AG04449 (cell line): ENCODE measurements around the gene CTNNBIP1.

Source experiments
- CTCF ChIA-PET: fragments of 350-600 bp; formaldehyde crosslinking; extraction: SDS; loops from one replicate; lab custom pipeline; 2021; ENCODE audit warnings: antibody characterized with exemption; lab: Yijun Ruan, JAX
- POLR2A ChIA-PET: fragments of 400-600, 350-600 bp; formaldehyde crosslinking; extraction: SDS; loops from one replicate; lab custom pipeline; 2020; ENCODE audit warnings: antibody characterized with exemption, inconsistent platforms; lab: Yijun Ruan, JAX
- DNase-seq: peaks from one replicate; pipeline ENCODE4 v3.0.0-alpha.2; 2010; ENCODE audit warnings: low read depth, low spot score
- H3K4me3 ChIP-seq: 2 replicates; pipeline ENCODE4 v1.5.1; 2011; ENCODE audit warnings: low read depth, mild to moderate bottlenecking, control low read depth, low read length
- CTCF ChIP-seq: IDR thresholded peaks from one replicate; pipeline ENCODE4 v1.5.1; 2011; ENCODE audit warnings: mild to moderate bottlenecking, moderate library complexity, low read length, control low read depth, inconsistent platforms; ENCODE audit not compliant: insufficient read depth; ENCODE audit errors: missing control alignments

Gene CTNNBIP1

GRCh38 chr1:9842781-9843575 is 67.1 kb downstream of the CTNNBIP1 start:
- no peak overlapping the region for H3K4me3 ChIP-seq
- CTCF ChIA-PET, result interaction anchor here (0.7 to 4.4 kb wide), 4 partner anchors 11 to 58 kb away, joined by 3 to 16 read pairs (median 3); no protein-coding TSS in a partner anchor
- POLR2A ChIA-PET, result no interaction called here
- TF ChIP-seq CTCF, result no peak
- no peak for DNase-seq

- POLR2A ChIA-PET, result no interaction called here
- CTCF ChIA-PET, result interaction anchor here (0.7 to 4.4 kb wide), 2 partner anchors 11 to 14 kb away, joined by 3 to 16 read pairs; no protein-coding TSS in a partner anchor
- no peak overlapping the region for H3K4me3 ChIP-seq
- no peak for DNase-seq
- no peak for TF ChIP-seq CTCF
Observed at GRCh38 chr1:9842073-9842711, 67.9 kb downstream of the CTNNBIP1 start.

DNA sequence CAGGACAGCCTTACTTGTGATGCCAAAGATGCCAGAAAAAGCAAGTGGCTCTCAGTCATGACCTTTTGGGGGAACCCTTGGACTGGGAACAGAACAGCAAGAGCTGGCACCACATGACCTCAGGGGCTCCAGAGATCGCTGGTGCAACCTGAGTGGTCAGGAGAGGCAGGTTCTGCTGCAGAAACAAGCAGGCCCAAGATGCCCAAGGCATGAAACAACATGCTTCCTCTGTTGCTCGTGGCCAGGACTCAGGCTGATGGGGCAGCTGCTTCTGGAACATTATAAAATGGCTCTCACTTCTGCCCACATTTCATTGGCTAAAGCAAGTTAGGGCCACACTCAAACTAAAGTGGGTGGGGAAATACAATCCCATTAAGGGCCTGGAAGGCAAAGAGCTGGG is 68.6 kb downstream of the CTNNBIP1 start:
- CTCF ChIA-PET, result interaction anchor here (4.4 kb wide), 1 partner anchor 13 kb away, joined by 16 read pairs; no protein-coding TSS in a partner anchor
- POLR2A ChIA-PET, result no interaction called here
- no peak for TF ChIP-seq CTCF
- no peak overlapping the region for H3K4me3 ChIP-seq
- DNase-seq, result no peak

DNA sequence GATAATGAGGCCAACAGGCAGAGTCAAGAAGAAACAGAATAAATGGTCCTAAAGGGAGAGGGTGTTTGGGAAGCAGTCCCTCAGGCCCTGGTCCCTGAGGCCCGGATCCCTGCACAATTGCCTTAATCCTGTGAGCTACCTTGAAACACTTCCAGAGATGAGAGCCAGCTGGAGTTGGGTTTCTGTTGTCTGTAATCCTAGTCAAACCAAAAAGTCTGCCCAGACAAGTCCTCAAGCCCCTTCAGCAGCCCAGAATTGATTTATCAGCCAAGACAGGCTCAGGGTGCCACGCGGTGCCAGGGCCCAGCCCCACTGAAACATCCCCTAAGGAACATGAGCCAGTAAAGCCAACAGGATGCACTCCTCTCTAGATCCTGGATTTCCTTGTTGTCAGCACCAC is 69.9 kb downstream of the CTNNBIP1 start:
- no peak for TF ChIP-seq CTCF
- ChIA-PET POLR2A (no interaction called here), CTCF (interaction anchor here (1.4 to 4.4 kb wide), 2 partner anchors 12 to 27 kb away, joined by 3 to 16 read pairs; no protein-coding TSS in a partner anchor)
- no peak for DNase-seq
- H3K4me3 ChIP-seq, result no peak overlapping the region

DNA sequence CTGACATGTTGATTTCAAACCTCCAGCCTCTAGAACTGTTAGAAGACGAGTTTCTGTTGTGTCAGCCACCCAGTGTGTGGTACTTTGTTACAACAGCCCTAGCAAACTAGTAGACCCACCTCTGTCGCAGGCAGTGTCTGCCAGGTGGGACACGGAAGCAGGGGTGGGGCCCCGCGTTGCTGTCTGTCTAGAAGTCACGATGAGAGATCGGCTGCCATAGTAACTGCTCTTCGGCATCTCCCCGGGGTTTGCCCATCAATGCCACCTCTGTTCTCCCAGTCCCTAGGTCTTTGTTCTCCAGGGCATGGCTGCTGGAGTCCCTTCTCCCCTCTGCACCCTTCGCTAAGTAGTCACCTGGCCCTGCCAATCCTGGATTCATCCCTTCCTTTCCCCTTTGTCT is 71.1 kb downstream of the CTNNBIP1 start:
- TF ChIP-seq CTCF, result no peak
- POLR2A ChIA-PET, result no interaction called here
- no peak overlapping the region for H3K4me3 ChIP-seq
- CTCF ChIA-PET, result no interaction called here
- DNase-seq, result no peak

DNA sequence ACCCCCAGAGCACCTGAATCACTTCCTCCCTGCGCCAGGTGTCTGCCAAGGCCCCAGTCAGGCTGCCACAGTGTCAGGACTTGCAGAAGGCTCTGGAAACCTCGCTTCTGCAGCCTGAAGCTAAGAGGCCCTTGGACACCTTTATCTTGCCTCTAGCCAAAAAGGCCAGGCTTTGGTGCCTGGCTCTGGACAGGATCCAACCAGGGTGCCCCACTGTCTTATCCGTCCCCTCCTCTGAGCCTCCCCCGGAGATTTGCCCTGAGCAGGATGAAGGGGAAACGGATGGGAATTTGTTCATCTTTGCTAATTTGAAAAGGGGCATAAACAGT is 73.5 kb downstream of the CTNNBIP1 start:
- POLR2A ChIA-PET, result interaction anchor here (0.6 to 1.1 kb wide), 2 partner anchors 9 to 1546 kb away, joined by 3 to 4 read pairs; no protein-coding TSS in a partner anchor
- no peak for DNase-seq
- TF ChIP-seq CTCF, result no peak

More for the DNA sequence above, 73.5 kb downstream of the CTNNBIP1 start:
- no peak overlapping the region for H3K4me3 ChIP-seq
- CTCF ChIA-PET, result interaction anchor here (0.9 to 1.5 kb wide), 3 partner anchors 15 to 210 kb away, joined by 3 to 4 read pairs (median 3); no protein-coding TSS in a partner anchor
